Measurements from ENCODE around the gene CPA2.

- no peak for TF ChIP-seq CTCF (IDR thresholded peaks at IDR 0.05 in 4 of 5, conservative IDR thresholded peaks at IDR 0.05 in 1 of 5)
- TF ChIP-seq POLR2A (IDR thresholded peaks at IDR 0.05): no peak
These were observed 47.6 kb downstream of the CPA2 start for GRCh38 chr7:130314305-130314704.

All from gastrocnemius medialis (tissue), 4 donors.